ENCODE measurements around the gene RRBP1. TPM values are rescaled to one million over a fixed set of nuclear protein-coding genes. Genes with fewer than 3 reads are reported as not detected.
A peak's percentile ranks its signal among the peaks of the same experiment; 100 is the strongest.

Gene RRBP1
- total RNA-seq, 6 experiments from 2014 or later: 121 to 274 (median 193) TPM

DNA sequence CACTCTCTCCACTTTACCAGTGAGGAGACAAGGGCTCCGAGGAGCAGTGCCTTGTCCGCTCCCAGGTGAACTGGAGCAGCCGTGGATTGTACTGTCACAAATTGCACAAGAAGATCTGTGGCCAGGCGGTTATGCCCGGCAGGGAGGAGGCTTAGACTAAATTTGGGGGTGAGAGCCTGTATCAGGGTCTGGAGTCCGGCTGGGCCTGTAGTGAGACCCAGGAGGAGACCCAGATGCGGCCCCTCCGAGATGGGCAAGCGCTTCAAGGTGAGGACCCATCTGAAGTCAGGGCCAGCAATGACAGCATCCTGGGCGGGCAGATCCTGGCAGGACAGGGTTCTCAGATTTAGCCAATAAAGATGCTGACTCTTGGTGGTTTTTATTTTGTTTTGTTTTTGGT, 45.3 kb upstream of the RRBP1 start:
- Histone ChIP-seq H3K4me3 (no peak overlapping the region), H3K27me3 (no peaks in the 10 kb centered on the region), H3K36me3 (no peaks in the 10 kb centered on the region), H3K27ac (no peak overlapping the region), H3K4me1 (no peaks in the 10 kb centered on the region), H3K9me3 (no peaks in the 10 kb centered on the region)
- 92% methylated on average over 4 of the region's 10 CpGs for WGBS (ENCODE audit: insufficient coverage, low coverage, low lambda C conversion rate, missing lambda C conversion rate)
- intact Hi-C loops (cut with DNase I): no loop called here
- ATAC-seq (no peak), DNase-seq (no peak)
- TF ChIP-seq POLR2A (IDR thresholded peaks at IDR 0.05): no peak
- TF ChIP-seq, protein P1, sequence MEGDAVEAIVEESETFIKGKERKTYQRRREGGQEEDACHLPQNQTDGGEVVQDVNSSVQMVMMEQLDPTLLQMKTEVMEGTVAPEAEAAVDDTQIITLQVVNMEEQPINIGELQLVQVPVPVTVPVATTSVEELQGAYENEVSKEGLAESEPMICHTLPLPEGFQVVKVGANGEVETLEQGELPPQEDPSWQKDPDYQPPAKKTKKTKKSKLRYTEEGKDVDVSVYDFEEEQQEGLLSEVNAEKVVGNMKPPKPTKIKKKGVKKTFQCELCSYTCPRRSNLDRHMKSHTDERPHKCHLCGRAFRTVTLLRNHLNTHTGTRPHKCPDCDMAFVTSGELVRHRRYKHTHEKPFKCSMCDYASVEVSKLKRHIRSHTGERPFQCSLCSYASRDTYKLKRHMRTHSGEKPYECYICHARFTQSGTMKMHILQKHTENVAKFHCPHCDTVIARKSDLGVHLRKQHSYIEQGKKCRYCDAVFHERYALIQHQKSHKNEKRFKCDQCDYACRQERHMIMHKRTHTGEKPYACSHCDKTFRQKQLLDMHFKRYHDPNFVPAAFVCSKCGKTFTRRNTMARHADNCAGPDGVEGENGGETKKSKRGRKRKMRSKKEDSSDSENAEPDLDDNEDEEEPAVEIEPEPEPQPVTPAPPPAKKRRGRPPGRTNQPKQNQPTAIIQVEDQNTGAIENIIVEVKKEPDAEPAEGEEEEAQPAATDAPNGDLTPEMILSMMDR (IDR thresholded peaks at IDR 0.05): no peak

DNA sequence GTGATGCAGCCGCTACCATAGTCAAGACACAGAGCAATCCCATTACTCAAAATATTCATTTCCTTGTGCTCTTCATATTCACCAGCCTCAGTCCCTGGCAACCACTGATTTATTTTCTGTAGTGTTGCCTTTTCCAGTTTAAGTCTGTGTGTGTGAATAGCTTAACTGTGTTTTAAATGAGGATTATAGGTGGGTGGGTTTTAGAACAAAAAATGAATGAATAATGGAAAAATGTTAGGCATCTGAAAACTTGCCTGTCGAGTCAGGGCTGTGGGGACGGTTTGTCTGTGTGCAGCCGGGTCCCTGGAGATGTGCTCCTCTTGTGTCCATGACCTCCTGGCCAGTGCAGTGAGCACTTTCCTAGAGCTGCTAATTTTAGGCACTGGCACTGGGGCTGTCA, 44.9 kb upstream of the RRBP1 start:
- Histone ChIP-seq H3K36me3 (no peaks in the 10 kb centered on the region), H3K27me3 (no peaks in the 10 kb centered on the region), H3K4me1 (peaks cover 0 to under 1% (median 0%) of the 10 kb centered on the region in 4 donors), H3K4me3 (no peak overlapping the region), H3K9me3 (no peaks in the 10 kb centered on the region), H3K27ac (no peak overlapping the region)
- DNase-seq (no peak), ATAC-seq (no peak)
- no peak for TF ChIP-seq POLR2A (IDR thresholded peaks at IDR 0.05)
- intact Hi-C loops (cut with DNase I): no loop called here
- WGBS (ENCODE audit: insufficient coverage, low coverage, low lambda C conversion rate, missing lambda C conversion rate): 87% methylated on average over 4 of the region's 4 CpGs

DNA sequence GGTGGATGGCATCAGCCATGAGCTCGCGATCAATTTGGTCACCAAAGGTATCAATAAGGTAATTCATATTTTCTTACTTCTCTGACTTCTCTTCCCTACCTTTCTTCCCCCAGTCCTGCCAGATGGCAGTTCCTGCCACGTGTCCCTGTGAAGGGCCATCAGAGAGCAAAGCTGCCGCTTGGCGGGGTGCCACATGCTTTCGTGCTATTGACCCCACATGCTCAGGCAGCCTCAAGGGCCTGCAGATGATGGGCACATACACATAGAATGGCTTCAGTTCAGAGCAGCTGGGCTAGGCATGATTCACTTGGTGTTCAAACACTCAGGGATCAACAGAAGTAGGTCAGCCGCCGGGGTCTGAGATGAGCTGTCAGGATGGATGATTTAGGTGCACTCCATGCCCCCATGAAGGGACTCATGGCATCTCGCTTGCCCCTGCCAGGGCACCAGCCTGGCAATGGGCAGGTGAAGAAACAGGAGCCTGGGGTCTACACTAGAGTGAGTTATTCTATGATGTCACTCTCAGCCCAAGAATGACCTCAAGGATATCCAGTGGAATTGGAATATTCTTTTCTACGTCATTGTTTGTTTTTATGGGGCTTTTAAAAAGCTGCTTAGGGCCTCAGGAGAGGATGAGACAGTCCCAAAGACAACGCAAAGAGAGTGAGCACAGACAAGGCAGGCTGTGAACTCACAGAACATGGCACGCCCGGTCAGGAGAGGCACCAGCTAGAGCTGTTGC, 43.2 kb upstream of the RRBP1 start:
- DNase-seq: peak in 1 of 3 donors; percentile 51
- Histone ChIP-seq H3K4me1 (peaks cover 0 to 3% (median 0%) of the 10 kb centered on the region in 4 donors), H3K36me3 (no peaks in the 10 kb centered on the region), H3K9me3 (no peaks in the 10 kb centered on the region), H3K27me3 (no peaks in the 10 kb centered on the region), H3K27ac (no peak overlapping the region), H3K4me3 (no peak overlapping the region)
- TF ChIP-seq, protein P1 (IDR thresholded peaks at IDR 0.05): no peak
- no peak for TF ChIP-seq POLR2A (IDR thresholded peaks at IDR 0.05)
- ATAC-seq: peak in 3 of 4 donors; percentile 36 to 52 (median 46)
- intact Hi-C loops (cut with DNase I): no loop called here
- WGBS (ENCODE audit: insufficient coverage, low coverage, low lambda C conversion rate, missing lambda C conversion rate): 66% methylated on average over 9 of the region's 13 CpGs

DNA sequence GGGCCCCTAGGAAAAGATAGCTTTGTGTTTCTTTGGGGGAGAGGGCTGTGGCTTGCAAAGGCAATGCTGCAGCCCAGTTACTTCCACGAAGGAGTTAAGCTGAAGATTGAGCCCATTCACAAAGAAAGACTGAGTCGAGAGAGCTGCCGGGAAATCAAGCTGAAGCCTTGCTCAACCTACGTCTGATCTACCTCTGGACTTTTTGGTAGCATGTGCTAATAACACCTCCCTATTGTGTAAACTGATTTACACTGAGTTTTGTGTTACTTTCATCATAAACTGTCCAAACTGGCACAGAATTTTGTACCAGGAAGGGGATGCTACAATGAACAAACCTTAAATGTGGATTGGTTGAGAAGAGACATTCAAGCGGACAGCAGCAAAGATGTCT, 41.3 kb upstream of the RRBP1 start:
- Histone ChIP-seq H3K27ac (no peak overlapping the region), H3K9me3 (no peaks in the 10 kb centered on the region), H3K4me3 (no peak overlapping the region), H3K36me3 (no peaks in the 10 kb centered on the region), H3K4me1 (peaks cover 0 to 3% (median 0%) of the 10 kb centered on the region in 4 donors), H3K27me3 (no peaks in the 10 kb centered on the region)
- DNase-seq (no peak), ATAC-seq (no peak)
- WGBS (ENCODE audit: insufficient coverage, low coverage, low lambda C conversion rate, missing lambda C conversion rate): 66% methylated on average over 5 of the region's 5 CpGs
- TF ChIP-seq, protein P1 (IDR thresholded peaks at IDR 0.05): no peak
- TF ChIP-seq POLR2A (IDR thresholded peaks at IDR 0.05): no peak
- intact Hi-C loops (cut with DNase I): no loop called here

DNA sequence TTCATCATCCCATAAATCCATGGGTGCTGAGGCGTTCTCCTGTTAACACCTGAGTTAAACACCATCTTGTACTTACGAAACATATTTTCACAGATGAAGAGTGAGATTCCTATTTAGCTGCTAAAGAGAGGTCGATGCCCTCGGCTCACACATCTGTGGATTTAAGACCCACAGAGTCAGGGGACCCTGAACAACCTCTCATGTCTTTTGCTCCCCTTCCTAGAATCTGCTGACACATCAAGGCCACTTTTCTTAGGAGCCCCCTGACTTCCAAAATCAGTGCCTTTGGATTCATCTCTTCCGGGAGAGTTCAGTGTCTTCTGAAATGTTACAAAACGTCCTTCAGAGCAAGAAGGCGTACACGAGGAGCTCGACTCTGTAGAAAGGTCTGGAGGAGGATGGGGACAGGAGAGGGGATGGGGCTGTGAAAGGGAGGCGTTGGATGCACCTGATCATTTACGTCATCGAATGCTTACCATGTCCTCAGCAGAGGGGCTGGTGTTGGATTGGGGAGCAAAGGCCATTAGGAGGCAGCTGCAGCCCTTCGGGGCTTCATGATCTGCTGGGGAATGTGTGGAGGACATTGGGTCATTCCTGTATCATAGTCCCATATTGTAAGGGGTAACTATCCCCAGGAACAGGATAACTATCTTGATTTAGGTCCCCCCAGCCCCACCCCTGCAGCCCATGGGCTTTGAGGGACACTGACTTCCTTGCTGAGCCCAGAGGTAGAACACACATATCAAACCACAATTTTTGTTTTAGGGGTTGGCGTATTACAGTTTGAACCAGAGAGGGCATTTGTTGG, 40.7 kb upstream of the RRBP1 start:
- Histone ChIP-seq H3K4me1 (peaks cover 0 to 3% (median 0%) of the 10 kb centered on the region in 4 donors), H3K27ac (no peak overlapping the region), H3K27me3 (no peaks in the 10 kb centered on the region), H3K36me3 (no peaks in the 10 kb centered on the region), H3K4me3 (no peak overlapping the region), H3K9me3 (no peaks in the 10 kb centered on the region)
- ATAC-seq (no peak), DNase-seq (no peak)
- TF ChIP-seq, protein P1 (IDR thresholded peaks at IDR 0.05): no peak
- 76% methylated on average over 12 of the region's 14 CpGs for WGBS (ENCODE audit: insufficient coverage, low coverage, low lambda C conversion rate, missing lambda C conversion rate)
- intact Hi-C loops (cut with DNase I): no loop called here
